GM21526 (cell line): Measurements from ENCODE around the gene DNAJA1.
"Not testable (repeated sequence)": the region's sequence is repeated elsewhere in the genome, so short reads cannot be mapped to it uniquely, and the experiment has no call there.

Experiments
- ATAC-seq: cut with Tn5 transposase; IDR thresholded peaks from one replicate; pipeline ENCODE4 v1.9.1; 2021; ENCODE audit warnings: moderate library complexity; ENCODE audit not compliant: unreplicated experiment, low FRiP score

Gene DNAJA1

GRCh38 chr9:33080534-33080933, 55.5 kb downstream of the DNAJA1 start:
- no peak for ATAC-seq

- peak; percentile 40 for ATAC-seq
These were observed 56.2 kb downstream of the DNAJA1 start for GRCh38 chr9:33081128-33081851.

- ATAC-seq: no peak
These were observed 57.1 kb downstream of the DNAJA1 start for GRCh38 chr9:33082128-33082527.

GRCh38 chr9:33082538-33083326, 57.7 kb downstream of the DNAJA1 start:
- no peak for ATAC-seq

- ATAC-seq: not testable (repeated sequence)
These were observed 60.6 kb downstream of the DNAJA1 start for GRCh38 chr9:33085672-33086071.
